HEK293 (cell line): Measurements from ENCODE around the gene TNFAIP8.

Source experiments
- HOXC10 ChIP-seq: sonication (generic); formaldehyde crosslinking; IDR thresholded peaks from 2 replicates; pipeline ENCODE4 v1.8.1; 2023; ENCODE audit warnings: mild to moderate bottlenecking, missing genetic modification reagents
- HOXD13 ChIP-seq: sonication (generic); formaldehyde crosslinking; IDR thresholded peaks from 2 replicates; pipeline ENCODE4 v1.8.0; 2022; ENCODE audit warnings: missing genetic modification reagents, borderline replicate concordance
- KLF7 ChIP-seq: fragments of 450-650 bp; formaldehyde crosslinking; IDR thresholded peaks from 2 replicates; pipeline ENCODE4 v1.5.1; 2016; ENCODE audit warnings: missing biosample characterization, missing genetic modification characterization, borderline replicate concordance
- KLF8 ChIP-seq: fragments of 450-650 bp; formaldehyde crosslinking; IDR thresholded peaks from 2 replicates; pipeline ENCODE4 v1.5.1; 2016; ENCODE audit warnings: missing biosample characterization, missing genetic modification characterization
- SCRT2 ChIP-seq: fragments of 450-650 bp; formaldehyde crosslinking; IDR thresholded peaks from 2 replicates; pipeline ENCODE4 v1.5.1; 2016; ENCODE audit warnings: missing biosample characterization, missing genetic modification characterization
- SETDB1 ChIP-seq: IDR thresholded peaks from one replicate; pipeline ENCODE4 v1.6.1; 2017; ENCODE audit warnings: mild to moderate bottlenecking, low read length, moderate library complexity, mixed read lengths; ENCODE audit not compliant: insufficient read length
- ZBTB7A ChIP-seq: fragments of 450-650 bp; formaldehyde crosslinking; IDR thresholded peaks from 2 replicates; pipeline ENCODE4 v1.5.1; 2016; ENCODE audit warnings: low read depth, missing biosample characterization, missing genetic modification characterization
- ZBTB8A ChIP-seq: fragments of 450-650 bp; formaldehyde crosslinking; IDR thresholded peaks from 2 replicates; pipeline ENCODE4 v1.5.1; 2016; ENCODE audit warnings: missing biosample characterization, missing genetic modification characterization
- ZNF132 ChIP-seq: fragments of 450-650 bp; formaldehyde crosslinking; IDR thresholded peaks from 2 replicates; pipeline ENCODE4 v1.5.1; 2017; ENCODE audit warnings: missing biosample characterization, missing genetic modification characterization, borderline replicate concordance
- ZNF2 ChIP-seq: fragments of 450-650 bp; formaldehyde crosslinking; IDR thresholded peaks from 2 replicates; pipeline ENCODE4 v1.5.1; 2016; ENCODE audit warnings: missing biosample characterization, missing genetic modification characterization
- ZNF266 ChIP-seq: fragments of 450-650 bp; formaldehyde crosslinking; IDR thresholded peaks from 2 replicates; pipeline ENCODE4 v1.5.1; 2016; ENCODE audit warnings: missing biosample characterization, missing genetic modification characterization, low read depth
- ZNF274 ChIP-seq, 2 experiments: fragments of 200-500 bp in 1 of 2; fragments of 450-650 bp in 1 of 2; sonication (Bioruptor generic) in 1 of 2; formaldehyde crosslinking in 1 of 2; IDR thresholded peaks; 2 replicates each; pipeline versions ENCODE4 v1.5.1 to v1.6.1; 2014 to 2016; ENCODE audit warnings: borderline replicate concordance in 1 of 2, inconsistent platforms in 1 of 2, low read length in 1 of 2, missing biosample characterization in 1 of 2, missing genetic modification characterization in 1 of 2
- ZNF354C ChIP-seq: fragments of 450-650 bp; formaldehyde crosslinking; IDR thresholded peaks from 2 replicates; pipeline ENCODE4 v1.5.1; 2016; ENCODE audit warnings: missing biosample characterization, missing genetic modification characterization, low read depth, borderline replicate concordance
- ZNF394 ChIP-seq: fragments of 450-650 bp; formaldehyde crosslinking; IDR thresholded peaks from 2 replicates; pipeline ENCODE4 v1.5.1; 2016; ENCODE audit warnings: missing biosample characterization, missing genetic modification characterization, mild to moderate bottlenecking, moderate library complexity, borderline replicate concordance
- ZNF423 ChIP-seq: fragments of 450-650 bp; formaldehyde crosslinking; IDR thresholded peaks from 2 replicates; pipeline ENCODE4 v1.5.1; 2016; ENCODE audit warnings: missing biosample characterization, missing genetic modification characterization
- ZNF596 ChIP-seq: fragments of 450-650 bp; IDR thresholded peaks from 2 replicates; pipeline ENCODE4 v1.5.0; 2018; ENCODE audit warnings: missing biosample characterization, mild to moderate bottlenecking, missing genetic modification characterization, moderate library complexity
- ZNF707 ChIP-seq: fragments of 450-650 bp; formaldehyde crosslinking; IDR thresholded peaks from 2 replicates; pipeline ENCODE4 v1.5.1; 2016; ENCODE audit warnings: missing biosample characterization, missing genetic modification characterization
- ZNF768 ChIP-seq: fragments of 450-650 bp; formaldehyde crosslinking; IDR thresholded peaks from 2 replicates; pipeline ENCODE4 v1.5.1; 2018; ENCODE audit warnings: missing biosample characterization, mild to moderate bottlenecking, missing genetic modification characterization
- ZNF830 ChIP-seq: fragments of 450-650 bp; IDR thresholded peaks from 2 replicates; pipeline ENCODE4 v1.5.0; 2018; ENCODE audit warnings: missing biosample characterization, missing genetic modification characterization, low read depth, mild to moderate bottlenecking, moderate library complexity
- ZNF843 ChIP-seq: fragments of 450-650 bp; formaldehyde crosslinking; IDR thresholded peaks from 2 replicates; pipeline ENCODE4 v1.5.1; 2016; ENCODE audit warnings: missing biosample characterization, missing genetic modification characterization
- TF ChIP-seq, protein P1 (sequence below): fragments of 450-650 bp; formaldehyde crosslinking; IDR thresholded peaks from 2 replicates; pipeline ENCODE4 v1.5.1; 2016; ENCODE audit warnings: missing biosample characterization, missing genetic modification characterization
- TF ChIP-seq, protein P2 (sequence below): fragments of 450-650 bp; formaldehyde crosslinking; IDR thresholded peaks from 2 replicates; pipeline ENCODE4 v1.5.1; 2017; ENCODE audit warnings: missing biosample characterization, missing genetic modification characterization
- TF ChIP-seq, protein P3 (sequence below): fragments of 450-650 bp; formaldehyde crosslinking; IDR thresholded peaks from 2 replicates; pipeline ENCODE4 v1.5.1; 2016; ENCODE audit warnings: missing biosample characterization, missing genetic modification characterization
- TF ChIP-seq, protein P4 (sequence below): fragments of 450-650 bp; formaldehyde crosslinking; IDR thresholded peaks from 2 replicates; pipeline ENCODE4 v1.5.1; 2016; ENCODE audit warnings: missing biosample characterization, missing genetic modification characterization
- TF ChIP-seq, protein P5 (sequence below): fragments of 450-650 bp; formaldehyde crosslinking; IDR thresholded peaks from 2 replicates; pipeline ENCODE4 v1.5.1; 2016; ENCODE audit warnings: missing biosample characterization, missing genetic modification characterization
- TF ChIP-seq, protein P6 (sequence below): fragments of 450-650 bp; formaldehyde crosslinking; IDR thresholded peaks from 2 replicates; pipeline ENCODE4 v1.5.1; 2016; ENCODE audit warnings: missing biosample characterization, missing genetic modification characterization
- TF ChIP-seq, protein P7 (sequence below): fragments of 450-650 bp; formaldehyde crosslinking; IDR thresholded peaks from 2 replicates; pipeline ENCODE4 v1.5.1; 2016; ENCODE audit warnings: missing biosample characterization, missing genetic modification characterization, borderline replicate concordance

Gene TNFAIP8

DNA sequence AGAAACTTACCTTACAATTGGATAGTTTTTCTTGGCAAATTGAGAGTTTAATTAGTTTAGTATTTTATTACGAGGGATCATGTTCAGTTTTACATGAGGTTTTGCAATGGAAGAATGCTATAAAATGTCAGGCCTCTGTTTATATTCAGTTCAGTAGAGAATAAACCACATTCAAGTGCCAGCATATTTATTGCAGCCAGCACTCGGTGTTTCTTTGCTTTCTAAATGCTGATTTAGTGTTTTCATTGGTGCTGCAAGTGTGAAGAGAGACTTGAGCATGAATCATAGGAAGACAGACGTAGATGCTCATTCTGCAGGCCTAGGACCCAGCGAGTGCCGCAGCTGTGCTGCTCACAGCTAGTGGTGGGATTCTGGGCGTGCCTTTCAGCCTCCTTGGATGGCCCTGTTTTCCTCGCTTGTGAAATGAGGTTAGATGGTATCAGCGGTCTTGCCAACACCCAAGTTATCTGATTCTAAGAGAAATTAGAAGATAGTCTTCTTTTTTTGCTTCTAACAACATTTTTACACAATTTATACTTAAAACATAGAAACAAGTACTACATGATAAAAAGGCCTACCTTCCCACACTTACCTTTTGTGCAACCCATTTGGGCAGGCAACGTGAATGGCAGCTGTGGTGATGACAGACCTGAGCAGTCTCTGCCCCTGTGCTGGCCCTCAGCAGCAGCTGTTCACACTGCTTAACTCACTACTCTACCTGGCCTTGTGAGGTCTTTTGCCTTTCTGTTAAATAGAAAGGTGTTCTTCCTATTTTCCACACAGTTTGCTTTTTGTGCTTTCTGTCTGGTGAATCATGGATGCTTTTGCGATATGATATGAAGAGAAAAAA is 26.8 kb upstream of the TNFAIP8 start (continued):
- TF ChIP-seq ZNF843 (tag by site-specific recombination) (peak; percentile 96), KLF7 (tag by site-specific recombination) (no peak), ZNF266 (tag by site-specific recombination) (no peak), ZNF394 (no peak), HOXC10 (no peak), ZNF2 (tag by site-specific recombination) (peak; percentile 99), ZNF423 (tag by site-specific recombination) (no peak; the same call in 1 of the 2 replicates), ZBTB8A (tag by site-specific recombination) (peak; percentile 62; the same call in 1 of the 2 replicates), ZNF596 (peak; percentile 66), ZNF830 (tag by site-specific recombination) (no peak), SCRT2 (tag by site-specific recombination) (peak; percentile 56), ZNF707 (tag by site-specific recombination) (no peak), ZNF274 (IDR thresholded peaks at IDR 0.05; ENCODE audit: low read length) (no peak), ZNF274 (tag by site-specific recombination; IDR thresholded peaks at IDR 0.05; ENCODE audit: borderline replicate concordance) (no peak), KLF8 (no peak), ZNF768 (no peak), ZNF132 (tag by site-specific recombination) (no peak), ZBTB7A (tag by site-specific recombination) (no peak), HOXD13 (no peak), SETDB1 (no peak), ZNF354C (tag by site-specific recombination) (no peak)
- TF ChIP-seq, protein P1, sequence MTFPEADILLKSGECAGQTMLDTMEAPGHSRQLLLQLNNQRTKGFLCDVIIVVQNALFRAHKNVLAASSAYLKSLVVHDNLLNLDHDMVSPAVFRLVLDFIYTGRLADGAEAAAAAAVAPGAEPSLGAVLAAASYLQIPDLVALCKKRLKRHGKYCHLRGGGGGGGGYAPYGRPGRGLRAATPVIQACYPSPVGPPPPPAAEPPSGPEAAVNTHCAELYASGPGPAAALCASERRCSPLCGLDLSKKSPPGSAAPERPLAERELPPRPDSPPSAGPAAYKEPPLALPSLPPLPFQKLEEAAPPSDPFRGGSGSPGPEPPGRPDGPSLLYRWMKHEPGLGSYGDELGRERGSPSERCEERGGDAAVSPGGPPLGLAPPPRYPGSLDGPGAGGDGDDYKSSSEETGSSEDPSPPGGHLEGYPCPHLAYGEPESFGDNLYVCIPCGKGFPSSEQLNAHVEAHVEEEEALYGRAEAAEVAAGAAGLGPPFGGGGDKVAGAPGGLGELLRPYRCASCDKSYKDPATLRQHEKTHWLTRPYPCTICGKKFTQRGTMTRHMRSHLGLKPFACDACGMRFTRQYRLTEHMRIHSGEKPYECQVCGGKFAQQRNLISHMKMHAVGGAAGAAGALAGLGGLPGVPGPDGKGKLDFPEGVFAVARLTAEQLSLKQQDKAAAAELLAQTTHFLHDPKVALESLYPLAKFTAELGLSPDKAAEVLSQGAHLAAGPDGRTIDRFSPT (tag by site-specific recombination): no peak
- TF ChIP-seq, protein P2, sequence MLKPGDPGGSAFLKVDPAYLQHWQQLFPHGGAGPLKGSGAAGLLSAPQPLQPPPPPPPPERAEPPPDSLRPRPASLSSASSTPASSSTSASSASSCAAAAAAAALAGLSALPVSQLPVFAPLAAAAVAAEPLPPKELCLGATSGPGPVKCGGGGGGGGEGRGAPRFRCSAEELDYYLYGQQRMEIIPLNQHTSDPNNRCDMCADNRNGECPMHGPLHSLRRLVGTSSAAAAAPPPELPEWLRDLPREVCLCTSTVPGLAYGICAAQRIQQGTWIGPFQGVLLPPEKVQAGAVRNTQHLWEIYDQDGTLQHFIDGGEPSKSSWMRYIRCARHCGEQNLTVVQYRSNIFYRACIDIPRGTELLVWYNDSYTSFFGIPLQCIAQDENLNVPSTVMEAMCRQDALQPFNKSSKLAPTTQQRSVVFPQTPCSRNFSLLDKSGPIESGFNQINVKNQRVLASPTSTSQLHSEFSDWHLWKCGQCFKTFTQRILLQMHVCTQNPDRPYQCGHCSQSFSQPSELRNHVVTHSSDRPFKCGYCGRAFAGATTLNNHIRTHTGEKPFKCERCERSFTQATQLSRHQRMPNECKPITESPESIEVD (tag by site-specific recombination): peak; percentile 100
- TF ChIP-seq, protein P3, sequence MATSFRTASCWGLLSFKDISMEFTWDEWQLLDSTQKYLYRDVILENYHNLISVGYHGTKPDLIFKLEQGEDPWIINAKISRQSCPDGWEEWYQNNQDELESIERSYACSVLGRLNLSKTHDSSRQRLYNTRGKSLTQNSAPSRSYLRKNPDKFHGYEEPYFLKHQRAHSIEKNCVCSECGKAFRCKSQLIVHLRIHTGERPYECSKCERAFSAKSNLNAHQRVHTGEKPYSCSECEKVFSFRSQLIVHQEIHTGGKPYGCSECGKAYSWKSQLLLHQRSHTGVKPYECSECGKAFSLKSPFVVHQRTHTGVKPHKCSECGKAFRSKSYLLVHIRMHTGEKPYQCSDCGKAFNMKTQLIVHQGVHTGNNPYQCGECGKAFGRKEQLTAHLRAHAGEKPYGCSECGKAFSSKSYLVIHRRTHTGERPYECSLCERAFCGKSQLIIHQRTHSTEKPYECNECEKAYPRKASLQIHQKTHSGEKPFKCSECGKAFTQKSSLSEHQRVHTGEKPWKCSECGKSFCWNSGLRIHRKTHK (tag by site-specific recombination): no peak
- TF ChIP-seq, protein P4, sequence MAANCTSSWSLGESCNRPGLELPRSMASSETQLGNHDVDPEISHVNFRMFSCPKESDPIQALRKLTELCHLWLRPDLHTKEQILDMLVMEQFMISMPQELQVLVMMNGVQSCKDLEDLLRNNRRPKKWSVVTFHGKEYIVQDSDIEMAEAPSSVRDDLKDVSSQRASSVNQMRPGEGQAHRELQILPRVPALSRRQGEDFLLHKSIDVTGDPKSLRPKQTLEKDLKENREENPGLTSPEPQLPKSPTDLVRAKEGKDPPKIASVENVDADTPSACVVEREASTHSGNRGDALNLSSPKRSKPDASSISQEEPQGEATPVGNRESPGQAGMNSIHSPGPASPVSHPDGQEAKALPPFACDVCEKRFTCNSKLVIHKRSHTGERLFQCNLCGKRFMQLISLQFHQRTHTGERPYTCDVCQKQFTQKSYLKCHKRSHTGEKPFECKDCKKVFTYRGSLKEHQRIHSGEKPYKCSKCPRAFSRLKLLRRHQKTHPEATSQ (tag by site-specific recombination): no peak
- TF ChIP-seq, protein P5, sequence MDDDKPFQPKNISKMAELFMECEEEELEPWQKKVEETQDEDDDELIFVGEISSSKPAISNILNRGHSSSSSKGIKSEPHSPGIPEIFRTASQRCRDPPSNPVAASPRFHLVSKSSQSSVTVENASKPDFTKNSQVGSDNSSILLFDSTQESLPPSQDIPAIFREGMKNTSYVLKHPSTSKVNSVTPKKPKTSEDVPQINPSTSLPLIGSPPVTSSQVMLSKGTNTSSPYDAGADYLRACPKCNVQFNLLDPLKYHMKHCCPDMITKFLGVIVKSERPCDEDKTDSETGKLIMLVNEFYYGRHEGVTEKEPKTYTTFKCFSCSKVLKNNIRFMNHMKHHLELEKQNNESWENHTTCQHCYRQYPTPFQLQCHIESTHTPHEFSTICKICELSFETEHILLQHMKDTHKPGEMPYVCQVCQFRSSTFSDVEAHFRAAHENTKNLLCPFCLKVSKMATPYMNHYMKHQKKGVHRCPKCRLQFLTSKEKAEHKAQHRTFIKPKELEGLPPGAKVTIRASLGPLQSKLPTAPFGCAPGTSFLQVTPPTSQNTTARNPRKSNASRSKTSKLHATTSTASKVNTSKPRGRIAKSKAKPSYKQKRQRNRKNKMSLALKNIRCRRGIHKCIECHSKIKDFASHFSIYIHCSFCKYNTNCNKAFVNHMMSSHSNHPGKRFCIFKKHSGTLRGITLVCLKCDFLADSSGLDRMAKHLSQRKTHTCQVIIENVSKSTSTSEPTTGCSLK: no peak
- TF ChIP-seq, protein P6, sequence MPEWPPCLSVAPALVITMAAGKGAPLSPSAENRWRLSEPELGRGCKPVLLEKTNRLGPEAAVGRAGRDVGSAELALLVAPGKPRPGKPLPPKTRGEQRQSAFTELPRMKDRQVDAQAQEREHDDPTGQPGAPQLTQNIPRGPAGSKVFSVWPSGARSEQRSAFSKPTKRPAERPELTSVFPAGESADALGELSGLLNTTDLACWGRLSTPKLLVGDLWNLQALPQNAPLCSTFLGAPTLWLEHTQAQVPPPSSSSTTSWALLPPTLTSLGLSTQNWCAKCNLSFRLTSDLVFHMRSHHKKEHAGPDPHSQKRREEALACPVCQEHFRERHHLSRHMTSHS (tag by site-specific recombination): no peak
- TF ChIP-seq, protein P7, sequence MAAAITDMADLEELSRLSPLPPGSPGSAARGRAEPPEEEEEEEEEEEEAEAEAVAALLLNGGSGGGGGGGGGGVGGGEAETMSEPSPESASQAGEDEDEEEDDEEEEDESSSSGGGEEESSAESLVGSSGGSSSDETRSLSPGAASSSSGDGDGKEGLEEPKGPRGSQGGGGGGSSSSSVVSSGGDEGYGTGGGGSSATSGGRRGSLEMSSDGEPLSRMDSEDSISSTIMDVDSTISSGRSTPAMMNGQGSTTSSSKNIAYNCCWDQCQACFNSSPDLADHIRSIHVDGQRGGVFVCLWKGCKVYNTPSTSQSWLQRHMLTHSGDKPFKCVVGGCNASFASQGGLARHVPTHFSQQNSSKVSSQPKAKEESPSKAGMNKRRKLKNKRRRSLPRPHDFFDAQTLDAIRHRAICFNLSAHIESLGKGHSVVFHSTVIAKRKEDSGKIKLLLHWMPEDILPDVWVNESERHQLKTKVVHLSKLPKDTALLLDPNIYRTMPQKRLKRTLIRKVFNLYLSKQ (tag by site-specific recombination): no peak
